HG03280 (cell line): ENCODE results near the gene DIP2B.
"Not testable (repeated sequence)": the region's sequence is repeated elsewhere in the genome, so short reads cannot be mapped to it uniquely, and the experiment has no call there.

Source experiments
- ATAC-seq: cut with Tn5 transposase; IDR thresholded peaks from one replicate; pipeline ENCODE4 v1.9.1; 2021; ENCODE audit warnings: mild to moderate bottlenecking, moderate library complexity; ENCODE audit not compliant: unreplicated experiment

DIP2B gene

DNA sequence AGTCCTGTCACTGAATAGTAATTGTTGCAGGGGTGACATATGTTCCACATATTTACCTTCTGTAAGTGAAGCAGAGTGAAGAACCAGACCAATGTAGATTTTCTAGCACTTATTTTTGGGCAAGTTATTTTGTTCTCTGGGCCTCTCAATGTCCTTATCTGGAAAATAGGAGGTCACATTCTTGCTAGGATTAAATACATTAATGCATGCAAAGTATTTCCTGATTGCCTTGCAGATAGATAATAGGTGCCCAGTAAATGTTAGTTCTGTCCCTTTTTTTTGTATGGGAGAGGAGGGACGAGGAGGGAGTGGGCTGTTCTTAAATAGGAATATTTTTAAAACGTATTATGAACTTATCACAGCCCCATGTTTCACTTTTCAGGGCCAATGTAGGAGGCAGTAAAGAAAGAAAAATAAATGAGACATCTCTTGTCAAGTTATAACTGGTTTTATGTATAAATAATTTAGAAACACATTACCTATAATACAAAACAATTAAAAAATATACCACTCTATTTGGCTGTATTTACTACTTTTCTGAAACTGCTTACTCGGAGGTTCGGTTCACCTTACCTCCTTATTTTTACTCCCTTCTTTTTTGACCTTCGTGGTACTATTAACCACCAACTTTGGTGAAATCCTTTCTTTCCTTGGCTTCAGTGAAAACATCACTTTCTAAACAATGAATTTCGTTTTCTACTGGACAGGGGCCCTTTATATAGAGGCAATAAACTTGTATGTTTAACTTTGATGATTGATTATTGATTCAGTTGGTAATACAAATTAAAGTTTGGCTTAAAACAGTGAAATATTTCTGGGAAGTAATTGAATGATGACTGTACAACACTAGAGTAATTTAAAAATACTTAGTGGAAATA, 41.9 kb downstream of the DIP2B start:
- ATAC-seq, result no peak

DNA sequence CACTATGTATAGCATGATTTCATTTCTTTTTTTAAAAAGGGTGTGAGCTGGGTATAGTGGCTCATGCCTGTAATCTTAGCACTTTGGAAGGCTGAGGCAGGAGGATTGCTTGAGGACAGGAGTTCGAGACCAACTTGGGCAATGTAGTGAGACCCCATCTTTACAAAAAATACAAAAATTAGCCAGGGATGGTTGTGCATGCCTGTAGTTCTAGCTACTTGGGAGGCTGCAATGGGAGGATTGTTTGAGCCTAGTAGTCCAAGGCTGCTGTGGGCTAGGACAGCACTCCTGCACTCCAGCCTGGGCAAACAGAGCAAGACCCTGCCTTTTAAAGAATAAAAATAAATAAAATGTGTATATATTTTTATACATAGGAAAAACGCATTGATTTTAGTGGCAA, 43.0 kb downstream of the DIP2B start:
- no peak for ATAC-seq

DNA sequence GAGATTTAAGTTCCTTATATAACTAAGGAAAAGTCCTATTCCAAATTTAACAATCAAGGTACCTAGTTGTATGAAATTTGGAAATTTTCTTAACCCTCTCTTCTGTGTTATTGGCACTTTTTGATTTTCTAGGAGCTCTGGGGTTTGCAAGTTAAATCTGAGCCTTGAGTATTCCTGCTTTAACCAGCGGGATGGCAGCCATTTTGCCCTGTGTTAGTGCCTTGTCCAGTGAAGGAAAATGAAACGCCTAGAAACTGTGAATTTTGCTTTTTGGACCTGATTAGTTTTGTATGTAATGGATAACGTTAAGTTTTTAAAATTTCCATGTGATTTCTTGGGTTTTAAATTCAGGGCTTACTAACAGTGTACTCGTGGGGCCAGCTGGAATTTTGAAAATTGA, 45.1 kb downstream of the DIP2B start:
- ATAC-seq, result no peak

DNA sequence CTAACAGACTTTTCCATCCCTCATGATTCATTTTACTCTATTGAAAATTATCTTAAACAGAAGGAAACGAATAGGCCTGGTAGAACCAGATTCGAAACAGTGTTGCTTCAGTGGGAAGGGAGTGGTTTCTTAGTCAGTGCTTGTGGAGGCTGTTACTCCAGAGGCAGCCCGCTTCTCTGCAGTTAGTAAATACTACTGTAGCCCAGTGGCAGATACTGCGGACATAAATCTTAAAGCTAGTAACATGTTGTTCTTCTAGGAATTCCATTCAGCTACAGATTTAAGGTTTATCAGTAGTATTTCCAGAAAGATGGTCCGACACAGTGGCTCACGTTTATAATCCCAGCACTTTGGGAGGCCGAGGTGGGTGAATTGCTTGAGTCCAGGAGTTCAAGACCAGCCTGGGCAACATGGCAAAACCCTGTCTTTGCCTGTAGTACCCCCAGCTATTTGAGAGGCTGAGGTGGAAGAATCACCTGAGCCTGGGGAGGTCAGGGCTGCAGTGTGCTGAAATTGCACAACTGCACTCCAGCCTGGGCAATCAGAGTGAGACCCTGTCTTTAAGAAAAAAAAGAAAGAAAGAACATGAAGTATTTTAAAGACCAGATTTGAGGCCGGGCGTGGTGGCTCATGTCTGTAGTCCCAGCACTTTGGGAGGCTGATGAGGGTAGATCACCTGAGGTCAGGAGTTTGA, 45.9 kb downstream of the DIP2B start:
- ATAC-seq, result no peak

DNA sequence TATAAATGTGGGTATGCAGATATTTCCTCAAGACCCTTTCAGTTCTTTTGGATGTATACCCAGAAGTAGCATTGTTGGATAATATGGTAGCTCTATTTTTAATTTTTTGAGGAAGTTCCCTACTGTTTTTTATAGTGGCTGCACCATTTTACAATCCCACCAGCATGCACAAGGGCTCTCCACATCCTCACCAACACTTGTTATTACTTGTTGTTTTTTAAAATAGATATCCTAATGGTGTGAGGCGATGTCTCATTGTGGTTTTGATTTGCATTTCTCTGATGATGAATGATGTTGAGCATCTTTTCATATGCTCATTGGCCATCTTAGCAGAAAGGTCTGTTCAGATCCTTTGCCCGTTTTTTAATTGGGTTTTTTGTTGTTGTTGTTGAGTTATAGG, 47.1 kb downstream of the DIP2B start:
- ATAC-seq, result no peak

DNA sequence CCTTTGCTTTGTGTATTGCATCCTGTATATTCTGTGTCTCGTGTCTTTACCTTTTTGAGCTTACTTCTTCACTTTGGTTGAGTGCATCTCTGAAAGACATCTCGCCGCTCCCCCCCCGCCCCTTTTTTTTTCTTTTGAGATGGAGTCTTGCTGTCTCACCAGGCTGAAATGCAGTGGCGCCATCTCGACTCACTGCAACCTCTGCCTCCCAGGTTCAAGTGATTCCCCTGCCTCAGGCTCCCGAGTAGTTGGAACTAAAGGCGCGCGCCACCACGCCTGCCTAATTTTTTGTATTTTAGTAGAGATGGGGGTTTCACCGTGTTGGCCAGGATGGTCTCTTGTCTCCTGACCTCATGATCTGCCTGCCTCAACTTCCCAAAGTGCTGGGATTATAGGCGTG, 49.9 kb downstream of the DIP2B start:
- ATAC-seq, result no peak

DNA sequence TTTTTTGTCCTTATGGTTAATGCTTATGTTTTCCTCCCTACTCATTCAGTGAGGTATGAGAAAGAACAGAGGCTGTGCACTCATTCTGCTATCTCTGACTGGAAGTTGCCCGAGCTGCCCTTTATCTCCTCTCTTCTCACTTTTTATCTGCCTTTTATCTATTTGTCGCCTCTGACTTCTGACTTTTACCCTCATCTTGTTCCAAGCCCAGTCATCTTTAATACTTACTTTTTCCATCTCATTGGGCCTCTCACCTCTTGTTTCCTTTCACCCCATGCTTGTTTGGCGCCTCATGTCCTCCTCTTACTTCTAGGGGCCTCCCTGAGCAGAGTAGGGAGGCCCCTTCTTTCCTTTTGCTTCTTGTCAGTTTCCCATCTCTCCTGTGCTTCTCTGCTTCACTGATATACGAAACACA, 50.7 kb downstream of the DIP2B start:
- ATAC-seq, result no peak

DNA sequence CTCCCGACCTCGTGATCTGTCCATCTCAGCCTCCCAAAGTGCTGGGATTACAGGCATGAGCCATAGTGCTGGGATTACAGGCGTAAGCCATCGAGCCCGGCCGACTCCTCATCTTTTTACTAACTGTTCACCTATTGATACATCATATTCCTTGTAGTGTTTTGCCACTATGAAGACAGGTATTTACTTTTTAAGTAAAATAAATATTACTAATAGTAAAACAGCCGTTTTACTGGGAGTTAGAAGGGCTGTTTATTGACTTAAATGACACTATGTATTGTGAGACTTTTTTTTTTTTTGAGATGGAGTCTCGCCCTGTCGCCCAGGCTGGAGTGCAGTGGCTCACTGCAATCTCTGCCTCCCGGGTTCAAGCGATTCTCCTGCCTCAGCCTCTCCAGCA, 51.5 kb downstream of the DIP2B start:
- ATAC-seq, result no peak

DNA sequence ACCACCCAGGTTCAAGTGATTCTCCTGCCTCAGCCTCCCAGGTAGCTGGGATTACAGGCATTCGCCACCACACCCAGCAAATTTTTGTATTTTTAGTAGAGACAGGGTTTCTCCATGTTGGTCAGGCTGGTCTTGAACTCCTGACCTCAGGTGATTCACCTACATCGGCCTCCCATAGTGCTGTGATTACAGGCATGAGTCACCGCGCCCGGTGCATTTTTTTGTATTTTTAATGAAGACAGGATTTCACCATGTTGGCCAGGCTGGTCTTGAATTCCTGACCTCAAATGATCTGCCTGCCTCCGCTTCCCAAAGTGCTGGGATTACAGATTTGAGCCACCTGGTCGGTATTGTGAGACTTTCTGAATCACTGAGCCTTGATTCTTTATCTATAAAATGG, 52.0 kb downstream of the DIP2B start:
- ATAC-seq, result not testable (repeated sequence)

DNA sequence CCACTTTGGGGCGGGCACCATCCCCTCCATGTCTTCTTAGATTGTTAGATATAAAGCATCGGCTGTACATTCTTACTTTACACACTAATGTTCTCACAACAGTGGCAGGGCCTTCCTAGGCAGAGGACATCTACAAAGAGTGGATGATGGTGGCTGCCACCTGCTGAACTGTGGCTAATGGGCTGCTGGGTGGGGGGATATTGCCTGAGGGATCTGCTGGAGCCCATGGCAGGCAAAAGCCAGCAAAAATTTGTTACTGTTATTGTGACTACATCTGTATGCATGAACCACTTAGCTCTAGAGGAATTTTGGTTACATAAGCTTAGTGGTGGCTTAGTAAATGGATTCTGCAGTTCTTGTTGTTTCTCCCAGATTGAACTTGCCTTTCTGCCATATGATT, 52.6 kb downstream of the DIP2B start:
- ATAC-seq, result no peak

DNA sequence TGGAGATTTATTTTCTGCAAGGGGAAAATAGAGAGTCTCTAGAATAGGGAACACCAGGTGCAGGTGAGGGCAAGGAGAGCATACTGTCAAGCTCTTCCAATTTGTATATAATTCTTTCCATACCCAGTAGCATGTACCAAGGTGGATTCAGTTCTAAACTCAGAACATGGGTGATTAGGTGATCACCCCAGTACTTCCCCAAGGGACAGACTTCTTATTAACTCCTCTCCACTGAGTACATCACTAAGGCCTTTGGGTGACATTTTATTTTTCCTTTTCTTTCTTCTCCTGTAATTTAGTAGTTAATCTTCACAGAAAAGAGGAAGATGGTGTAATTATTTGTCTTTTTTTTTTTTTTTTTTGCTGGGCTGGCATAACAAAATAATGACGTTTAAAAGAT, 54.2 kb downstream of the DIP2B start:
- ATAC-seq, result no peak

DNA sequence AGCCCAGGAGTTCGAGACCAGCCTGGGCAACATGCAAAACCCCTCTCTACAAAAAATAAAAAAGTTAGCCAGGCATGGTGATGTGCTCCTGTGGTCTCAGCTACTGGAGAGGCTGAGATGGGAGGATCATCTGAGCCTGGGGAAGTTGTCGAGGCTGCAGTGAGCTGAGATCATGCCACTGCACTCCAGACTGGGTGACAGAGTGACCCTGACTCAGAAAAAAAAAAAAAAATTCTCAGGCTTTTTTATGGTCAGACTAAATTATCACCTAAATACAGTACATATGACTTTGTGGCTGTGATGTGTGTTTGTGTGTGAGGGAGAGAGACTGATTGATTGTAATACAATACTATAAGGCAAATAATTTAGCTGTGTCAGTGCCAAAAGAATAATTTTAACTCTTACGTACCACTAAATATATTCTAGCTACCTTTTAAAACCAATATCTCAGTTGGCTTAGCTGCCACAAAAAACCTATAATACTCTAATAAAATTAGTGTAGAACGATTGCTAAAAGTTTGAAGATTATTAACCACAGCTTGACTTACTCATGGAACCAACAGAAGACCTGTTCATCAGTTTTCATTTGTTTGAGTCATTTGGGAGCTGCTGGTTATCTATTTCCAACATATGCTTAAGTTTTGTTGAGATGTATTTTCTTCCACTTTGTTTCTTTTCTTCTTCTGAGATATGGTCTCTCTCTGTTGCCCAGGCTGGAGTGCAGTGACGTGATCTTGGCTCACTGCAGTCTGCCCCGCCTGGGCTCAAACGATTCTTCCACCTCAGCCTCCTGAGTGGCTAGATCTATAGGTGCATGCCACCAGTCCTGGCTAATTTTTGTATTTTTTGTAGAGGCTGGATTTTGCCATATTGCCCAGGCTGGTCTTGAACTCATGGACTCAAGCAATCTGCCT, 58.0 kb downstream of the DIP2B start:
- ATAC-seq, result no peak

DNA sequence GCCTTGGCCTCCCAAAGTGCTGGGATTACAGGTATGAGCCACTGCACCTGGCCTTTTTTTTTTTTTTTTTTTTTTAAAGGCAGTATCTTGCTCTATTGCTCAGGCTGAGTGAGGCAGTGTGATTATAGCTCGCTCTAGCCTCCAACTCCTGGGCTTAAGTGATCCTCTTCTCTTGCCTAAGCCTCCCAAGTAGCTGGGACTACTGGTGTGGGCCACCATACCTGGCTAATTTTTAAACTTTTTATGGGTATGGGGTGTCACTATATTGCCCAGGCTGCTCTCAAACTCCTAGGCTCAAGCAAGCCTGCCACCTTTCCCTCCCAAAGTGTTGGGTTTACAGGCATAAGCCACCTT, 58.6 kb downstream of the DIP2B start:
- no peak for ATAC-seq

DNA sequence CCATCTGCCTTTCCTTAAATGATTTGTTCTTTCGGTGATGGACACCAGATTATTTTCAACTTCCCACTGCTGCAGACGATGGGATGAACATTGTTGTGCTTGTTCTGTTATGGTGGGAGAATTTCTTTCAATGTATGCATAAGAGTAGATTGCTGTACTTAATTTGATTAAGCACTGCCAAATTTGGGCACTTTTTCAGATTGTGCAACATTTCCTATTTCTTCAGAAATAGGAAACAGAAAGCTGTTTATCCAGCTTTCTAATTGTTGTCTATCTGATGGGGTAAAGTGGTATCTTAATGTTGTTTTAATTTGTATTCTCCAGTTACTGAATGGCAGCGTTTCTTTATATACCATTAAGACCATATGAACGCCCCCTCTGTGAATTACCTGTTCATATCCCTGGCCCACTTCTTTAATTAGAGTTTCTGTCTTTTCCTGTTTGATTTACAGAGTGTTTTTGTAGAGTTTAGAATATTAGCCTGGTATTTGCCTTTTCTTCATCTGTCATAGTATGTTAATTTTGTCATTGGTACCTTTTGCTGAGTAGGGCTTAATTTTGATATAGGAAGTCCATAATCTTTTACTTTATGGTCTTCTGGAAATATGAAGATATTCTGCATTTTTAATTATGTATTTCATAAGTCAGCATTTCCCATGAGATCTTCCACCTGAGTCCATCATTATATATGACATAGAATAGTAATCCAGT, 59.6 kb downstream of the DIP2B start:
- ATAC-seq, result no peak

DNA sequence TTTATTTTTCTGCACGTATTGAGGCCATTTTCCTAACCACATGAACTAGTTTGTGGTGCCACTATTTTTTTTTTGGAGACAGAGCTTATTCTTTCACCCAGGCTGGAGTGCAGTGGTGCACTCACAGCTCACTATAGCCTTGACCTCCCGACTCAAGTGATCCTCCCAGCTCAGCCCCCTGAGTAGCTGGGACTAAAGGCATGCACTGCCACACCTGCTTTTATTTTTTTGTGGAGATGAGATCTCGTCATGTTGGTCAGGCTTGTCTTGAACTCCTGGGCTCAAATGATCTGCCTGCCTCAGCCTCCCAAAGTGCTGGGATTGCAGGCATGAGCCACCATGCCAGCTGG, 60.1 kb downstream of the DIP2B start:
- ATAC-seq, result no peak

DNA sequence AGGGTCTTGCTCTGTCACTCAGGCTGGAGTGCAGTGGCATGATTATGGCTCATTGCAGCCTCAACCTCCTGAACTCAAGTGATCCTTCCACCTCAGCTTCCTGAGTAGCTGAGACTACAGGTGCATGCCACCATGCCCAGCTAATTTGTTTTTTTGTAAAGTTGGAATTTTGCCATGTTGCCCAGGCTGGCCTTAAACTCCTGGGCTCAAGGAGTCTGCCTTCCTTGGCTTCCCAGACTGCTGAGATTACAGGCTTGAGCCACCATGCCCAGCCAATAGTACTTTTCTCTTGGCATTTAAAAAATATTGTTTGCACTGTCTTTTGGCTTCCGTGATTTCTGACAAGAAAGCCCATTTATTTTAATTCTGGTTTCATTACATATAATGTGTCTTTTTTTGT, 61.3 kb downstream of the DIP2B start:
- no peak for ATAC-seq

DNA sequence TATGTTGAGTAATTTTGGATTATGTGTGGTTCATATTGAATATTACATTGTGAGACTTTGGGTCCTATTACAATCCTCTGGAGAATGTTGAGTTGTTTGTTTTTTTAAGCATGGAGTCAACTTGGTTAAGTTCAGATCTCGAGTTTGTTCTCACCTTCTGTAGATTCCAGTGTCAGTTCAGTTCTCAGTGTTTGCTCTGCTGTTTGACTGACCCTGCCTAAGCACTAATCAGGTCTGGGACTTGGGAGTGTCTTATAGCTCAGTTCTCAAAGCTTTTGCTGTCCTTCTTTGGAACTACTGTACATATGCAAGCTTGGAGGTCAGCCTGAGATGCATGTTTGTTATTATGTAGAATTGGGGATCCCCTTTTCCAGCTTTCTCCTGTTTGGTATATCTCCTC, 63.1 kb downstream of the DIP2B start:
- ATAC-seq, result no peak

DNA sequence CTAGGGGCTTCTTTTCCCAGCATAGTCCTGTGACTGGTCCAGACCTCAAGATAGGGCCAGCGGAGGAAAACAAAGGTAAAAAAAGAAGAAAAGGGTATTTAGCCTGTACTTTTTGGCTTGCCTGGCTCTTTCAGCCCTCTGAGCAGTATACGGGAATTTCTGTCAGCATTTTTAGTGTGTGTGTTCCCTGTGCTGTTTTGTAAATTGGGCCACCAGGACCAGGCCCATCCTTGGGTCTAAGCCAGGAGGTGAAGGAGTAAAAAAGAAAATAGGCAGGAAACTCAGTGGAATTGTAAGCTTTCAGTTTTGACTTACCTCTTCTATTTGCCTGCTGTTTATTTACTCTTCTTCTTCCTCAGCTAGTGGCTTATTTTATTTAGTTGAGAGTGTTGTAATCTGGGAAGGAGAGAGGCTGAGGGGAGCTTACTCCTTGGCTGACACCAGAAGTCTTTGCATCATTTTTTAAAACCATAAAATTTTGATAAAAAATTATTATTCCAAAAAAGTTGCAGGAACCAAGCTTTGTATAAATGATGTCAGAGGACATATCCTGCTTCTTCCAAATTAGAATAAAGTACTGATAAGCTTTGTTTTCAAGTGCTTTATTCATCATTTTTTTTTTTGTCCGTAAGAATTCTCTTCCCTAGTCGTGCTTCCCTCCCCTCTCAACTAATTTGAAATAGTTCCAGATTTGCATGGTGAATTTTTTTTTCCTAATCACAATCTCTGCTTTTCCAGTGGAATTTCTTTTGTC, 63.7 kb downstream of the DIP2B start:
- no peak for ATAC-seq

DNA sequence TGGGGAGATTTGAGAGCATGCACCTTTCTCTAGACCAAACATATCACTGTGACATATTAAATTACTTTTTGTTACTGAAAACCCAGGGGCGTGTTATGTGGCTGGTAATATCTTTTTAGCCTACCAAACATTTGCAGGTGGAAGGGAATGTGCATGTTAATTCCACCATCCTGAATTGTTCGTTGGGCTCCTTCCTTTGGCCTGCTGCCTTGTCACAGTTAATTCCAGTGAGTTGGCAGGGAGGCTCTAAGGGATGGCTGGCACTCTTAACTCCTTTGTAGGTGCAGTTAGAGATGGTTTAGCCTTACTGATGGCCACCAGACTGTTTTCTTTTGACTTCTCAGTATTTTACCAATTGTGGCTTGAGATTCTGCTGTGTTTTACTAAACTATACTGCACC, 64.5 kb downstream of the DIP2B start:
- ATAC-seq, result no peak

DNA sequence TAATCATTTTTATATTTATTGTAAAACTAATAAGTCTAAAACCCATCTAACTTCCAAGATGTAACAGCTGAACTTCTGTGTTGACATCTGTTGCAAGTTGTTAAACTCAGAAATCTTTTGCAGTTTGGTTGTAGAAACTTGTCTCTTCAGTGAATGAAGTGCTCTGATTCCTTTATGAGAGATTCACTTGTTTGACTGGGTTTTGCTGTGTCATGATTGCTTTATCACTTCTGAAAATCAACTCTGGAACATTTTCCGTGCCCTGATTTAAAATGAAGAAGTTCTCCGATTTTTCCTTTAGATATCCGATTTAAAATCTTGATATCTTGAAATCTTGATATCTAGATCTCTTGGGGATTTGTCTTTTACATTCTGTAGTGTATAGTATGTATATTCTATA, 65.1 kb downstream of the DIP2B start:
- no peak for ATAC-seq
